Measurements from ENCODE around the gene PGAP3.

Gene PGAP3

GRCh38 chr17:39621523-39622379, 66.1 kb downstream of the PGAP3 start:
- peak; percentile 90 for DNase-seq (ENCODE audit: low spot score)
